ENCODE results near the gene CCPG1. TPM values are rescaled to one million over a fixed set of nuclear protein-coding genes. Genes with fewer than 3 reads are reported as not detected.
"Not testable (repeated sequence)": the region's sequence is repeated elsewhere in the genome, so short reads cannot be mapped to it uniquely, and the experiment has no call there.

The CCPG1 gene, protein sequence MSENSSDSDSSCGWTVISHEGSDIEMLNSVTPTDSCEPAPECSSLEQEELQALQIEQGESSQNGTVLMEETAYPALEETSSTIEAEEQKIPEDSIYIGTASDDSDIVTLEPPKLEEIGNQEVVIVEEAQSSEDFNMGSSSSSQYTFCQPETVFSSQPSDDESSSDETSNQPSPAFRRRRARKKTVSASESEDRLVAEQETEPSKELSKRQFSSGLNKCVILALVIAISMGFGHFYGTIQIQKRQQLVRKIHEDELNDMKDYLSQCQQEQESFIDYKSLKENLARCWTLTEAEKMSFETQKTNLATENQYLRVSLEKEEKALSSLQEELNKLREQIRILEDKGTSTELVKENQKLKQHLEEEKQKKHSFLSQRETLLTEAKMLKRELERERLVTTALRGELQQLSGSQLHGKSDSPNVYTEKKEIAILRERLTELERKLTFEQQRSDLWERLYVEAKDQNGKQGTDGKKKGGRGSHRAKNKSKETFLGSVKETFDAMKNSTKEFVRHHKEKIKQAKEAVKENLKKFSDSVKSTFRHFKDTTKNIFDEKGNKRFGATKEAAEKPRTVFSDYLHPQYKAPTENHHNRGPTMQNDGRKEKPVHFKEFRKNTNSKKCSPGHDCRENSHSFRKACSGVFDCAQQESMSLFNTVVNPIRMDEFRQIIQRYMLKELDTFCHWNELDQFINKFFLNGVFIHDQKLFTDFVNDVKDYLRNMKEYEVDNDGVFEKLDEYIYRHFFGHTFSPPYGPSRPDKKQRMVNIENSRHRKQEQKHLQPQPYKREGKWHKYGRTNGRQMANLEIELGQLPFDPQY
- total RNA-seq: 49.3 and 72.2 TPM in 2 replicates

DNA sequence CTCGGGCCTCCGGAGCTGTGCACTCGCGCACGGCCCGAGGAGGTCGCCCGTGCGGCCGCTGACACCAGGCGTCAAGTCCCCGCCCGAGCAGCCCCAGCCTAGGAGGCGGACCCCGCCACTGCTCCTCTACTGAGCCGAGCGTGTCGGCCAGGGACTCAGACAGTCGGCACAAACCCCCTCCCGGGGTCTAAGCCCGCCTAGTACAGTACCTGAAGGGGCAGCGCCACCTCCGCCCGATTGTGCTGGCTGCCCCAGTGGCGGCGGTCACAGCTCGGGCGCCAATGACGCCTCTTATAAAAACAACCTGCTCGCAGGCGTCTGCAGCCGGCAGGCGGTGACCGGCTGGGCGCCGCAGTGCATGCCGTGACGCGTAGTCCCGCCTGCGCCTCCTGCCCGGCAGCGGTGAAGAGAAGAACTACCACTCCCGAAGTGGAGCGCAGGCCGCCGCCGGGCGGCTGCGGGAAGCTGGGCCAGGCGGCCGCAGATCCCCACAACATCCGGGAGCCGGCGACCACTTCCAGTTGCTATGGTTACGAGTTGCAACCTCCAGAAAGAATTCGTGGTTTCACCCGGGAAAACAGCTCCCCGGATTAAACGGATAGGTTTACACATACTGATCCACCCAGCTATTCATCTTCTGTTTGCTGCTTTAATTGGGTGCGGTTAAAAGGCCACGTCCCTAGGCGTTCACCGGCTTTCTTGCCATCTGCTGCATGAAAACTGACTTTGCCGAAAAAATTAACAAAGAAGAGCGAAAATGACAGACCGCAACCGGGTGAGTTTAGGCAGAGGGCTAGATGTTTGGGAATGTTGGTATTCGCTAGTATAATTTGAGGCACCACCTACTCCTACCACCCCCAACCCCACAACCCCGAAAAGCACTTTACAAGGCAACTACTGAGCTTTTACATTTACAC lies at the start of gene CCPG1, which contains the start of gene PIERCE2:
TSS of gene CCPG1 (minus strand) at position 348 of the 917 bp plus-strand sequence. CDS start 18,935 bp downstream, outside the sequence.
TSS of gene PIERCE2 (plus strand) at position 484 of the 917 bp plus-strand sequence. CDS start at position 758, 274 bp downstream.
- peak; percentile 72 for DNase-seq (ENCODE audit: low read depth, low spot score)

GRCh38 chr15:55457401-55458022 lies 49.4 kb upstream of the CCPG1 start:
- DNase-seq (ENCODE audit: low read depth, low spot score): no peak

DNA sequence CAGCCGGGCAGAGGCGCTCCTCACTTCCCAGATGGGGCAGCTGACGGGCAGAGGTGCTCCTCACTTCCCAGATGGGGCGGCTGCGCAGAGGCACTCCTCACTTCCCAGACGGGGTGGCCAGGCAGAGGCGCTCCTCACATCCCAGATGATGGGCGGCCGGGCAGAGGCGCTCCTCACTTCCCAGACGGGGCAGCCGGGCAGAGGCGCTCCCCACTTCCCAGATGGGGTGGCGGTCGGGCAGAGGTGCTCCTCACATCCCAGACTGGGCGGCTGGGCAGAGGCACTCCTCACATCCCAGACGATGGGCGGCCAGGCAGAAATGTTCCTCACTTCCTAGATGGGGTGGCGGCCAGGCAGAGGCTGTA lies 38.9 kb upstream of the CCPG1 start:
- DNase-seq (ENCODE audit: low read depth, low spot score): not testable (repeated sequence)

GRCh38 chr15:55446379-55447029 lies 38.3 kb upstream of the CCPG1 start:
- not testable (repeated sequence) for DNase-seq (ENCODE audit: low read depth, low spot score)

DNA sequence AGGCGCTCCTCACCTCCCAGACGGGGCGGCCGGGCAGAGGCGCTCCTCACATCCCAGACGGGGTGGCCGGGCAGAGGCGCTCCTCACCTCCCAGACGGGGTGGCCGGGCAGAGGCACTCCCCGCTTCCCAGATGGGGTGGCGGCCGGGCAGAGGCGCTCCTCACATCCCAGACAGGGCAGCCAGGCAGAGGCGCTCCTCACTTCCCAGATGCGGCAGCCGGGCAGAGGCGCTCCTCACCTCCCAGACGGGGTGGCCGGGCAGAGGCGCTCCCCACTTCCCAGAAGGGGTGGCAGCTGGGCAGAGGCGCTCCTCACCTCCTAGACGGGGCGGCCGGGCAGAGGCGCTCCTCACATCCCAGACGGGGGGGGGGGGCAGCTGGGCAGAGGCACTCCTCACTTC lies 37.8 kb upstream of the CCPG1 start:
- not testable (repeated sequence) for DNase-seq (ENCODE audit: low read depth, low spot score)

DNA sequence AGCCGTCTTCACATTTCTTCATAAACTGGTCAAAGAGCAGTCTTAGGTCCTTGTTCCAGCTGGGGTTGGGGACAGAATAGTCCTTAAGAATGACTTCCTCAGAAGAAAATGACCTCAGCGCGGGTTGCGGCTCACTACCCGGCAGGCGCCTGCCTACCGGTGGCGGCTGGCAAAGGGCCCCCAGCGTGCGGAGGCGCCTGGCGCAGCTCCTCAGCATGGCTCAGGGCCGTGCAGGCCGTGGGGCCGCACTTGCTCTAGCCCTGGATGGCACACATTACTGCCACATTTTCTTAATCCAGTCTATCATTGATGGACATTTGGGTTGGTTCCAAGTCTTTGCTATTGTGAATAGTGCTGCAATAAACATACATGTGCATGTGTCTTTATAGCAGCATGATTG lies 35.0 kb upstream of the CCPG1 start:
- not testable (repeated sequence) for DNase-seq (ENCODE audit: low read depth, low spot score)

DNA sequence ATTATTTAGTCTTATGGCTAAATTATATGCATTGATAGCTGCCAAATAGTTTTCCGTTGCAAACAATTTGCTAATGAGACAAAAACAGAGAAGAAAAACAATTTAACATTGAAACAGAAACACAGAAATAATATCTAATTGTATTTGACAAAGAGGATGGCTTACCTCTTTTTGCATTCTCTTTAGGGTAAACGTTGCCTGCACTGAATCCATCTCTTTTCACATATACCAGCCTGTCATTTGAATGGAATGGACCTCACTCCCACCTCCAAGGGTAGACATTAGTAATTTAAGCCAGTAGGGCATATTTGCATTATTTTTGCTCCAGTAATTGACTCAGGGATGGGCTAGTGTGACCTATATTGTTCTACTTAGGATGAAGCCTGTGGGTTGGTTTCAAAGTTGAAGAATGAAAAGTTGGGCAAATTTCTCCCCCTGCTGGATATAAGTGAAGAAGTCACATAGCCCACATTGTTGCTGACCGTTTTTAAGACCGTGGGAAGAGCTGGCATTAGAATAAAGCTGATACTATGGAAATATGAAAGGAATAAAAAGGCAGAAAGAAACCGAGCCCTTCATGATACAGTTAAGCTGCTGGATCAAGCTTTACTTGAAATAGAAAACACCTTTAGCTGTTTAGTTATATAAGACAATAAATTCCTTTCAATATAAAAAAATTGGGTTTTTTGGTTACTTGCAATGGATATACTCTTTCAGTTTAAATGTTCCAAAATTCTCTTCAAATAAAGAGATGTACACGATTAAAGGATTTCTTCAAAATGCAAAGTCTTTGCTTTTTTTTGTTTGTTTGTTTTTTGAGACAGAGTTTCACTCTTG lies 27.0 kb upstream of the CCPG1 start:
- DNase-seq (ENCODE audit: low read depth, low spot score): peak; percentile 37

GRCh38 chr15:55422089-55422488 lies 13.9 kb upstream of the CCPG1 start:
- no peak for DNase-seq (ENCODE audit: low read depth, low spot score)

DNA sequence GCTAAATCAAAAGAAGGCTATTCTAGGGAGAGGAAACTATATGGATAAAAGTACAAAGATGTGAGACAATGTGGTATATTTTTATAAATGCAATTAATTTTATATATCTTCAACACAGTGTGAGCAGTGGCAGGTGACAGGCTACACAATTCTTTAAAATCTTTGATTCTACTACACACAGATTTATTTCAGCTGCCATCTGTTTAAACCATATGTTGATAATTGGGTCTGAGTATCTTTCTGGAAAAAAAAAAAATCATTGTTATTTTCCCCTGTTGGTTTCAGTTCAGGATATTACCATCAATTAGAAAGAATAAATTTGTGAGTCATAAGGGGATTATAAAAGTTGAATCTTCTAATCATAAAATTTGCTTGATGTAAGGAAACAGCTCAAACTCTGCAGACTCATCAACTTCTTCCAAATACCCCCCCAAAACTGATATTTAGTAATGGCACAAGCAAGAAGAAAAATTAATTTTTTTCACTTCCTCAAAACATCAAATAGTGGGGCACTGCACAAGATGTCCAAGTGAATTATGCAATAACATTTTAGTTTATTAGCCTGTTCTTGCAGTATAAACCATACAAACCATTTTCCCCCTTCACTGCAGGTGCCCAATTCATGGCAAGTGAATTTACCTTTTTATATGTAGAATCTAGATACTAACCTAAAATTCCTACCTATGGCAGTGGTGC lies 12.2 kb upstream of the CCPG1 start:
- no peak for DNase-seq (ENCODE audit: low read depth, low spot score)

GRCh38 chr15:55417678-55418077 lies 9.5 kb upstream of the CCPG1 start:
- not testable (repeated sequence) for DNase-seq (ENCODE audit: low read depth, low spot score)

GRCh38 chr15:55408976-55409375 lies 817 bp upstream of the CCPG1 start:
- DNase-seq (ENCODE audit: low read depth, low spot score): not testable (repeated sequence)

DNA sequence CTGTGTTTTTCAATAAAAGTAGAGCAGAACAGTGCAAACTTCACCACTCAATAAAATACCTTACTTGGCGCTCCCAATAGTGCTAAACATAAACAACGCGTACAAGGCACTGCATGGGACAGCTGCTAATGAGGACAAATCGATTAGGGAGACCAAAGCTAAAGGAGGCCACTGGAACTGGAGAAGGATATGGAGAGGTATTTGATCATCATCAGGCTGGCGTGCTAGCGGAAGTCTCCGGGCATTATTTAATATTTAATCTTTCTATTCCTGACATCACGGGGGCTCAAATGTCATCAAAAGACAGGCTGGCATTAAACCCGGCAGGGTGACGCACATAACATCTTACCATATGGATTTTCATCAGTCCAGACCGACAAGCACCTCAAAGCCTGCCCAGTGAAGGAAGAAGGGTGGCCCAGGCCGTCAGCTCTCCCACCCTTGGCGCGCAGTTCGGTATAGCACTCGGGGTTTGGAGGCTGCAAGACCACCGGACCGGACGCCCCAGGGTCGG lies 604 bp downstream of the CCPG1 start:
- no peak for DNase-seq (ENCODE audit: low read depth, low spot score)

GRCh38 chr15:55403531-55403930 lies 4.6 kb downstream of the CCPG1 start:
- no peak for DNase-seq (ENCODE audit: low read depth, low spot score)

- no peak for DNase-seq (ENCODE audit: low read depth, low spot score)
Observed at GRCh38 chr15:55402707-55403106, 5.5 kb downstream of the CCPG1 start.

- DNase-seq (ENCODE audit: low read depth, low spot score): no peak
Observed at GRCh38 chr15:55401786-55402246, 6.3 kb downstream of the CCPG1 start.

- not testable (repeated sequence) for DNase-seq (ENCODE audit: low read depth, low spot score)
Observed at GRCh38 chr15:55400050-55400449, 8.1 kb downstream of the CCPG1 start.

DNA sequence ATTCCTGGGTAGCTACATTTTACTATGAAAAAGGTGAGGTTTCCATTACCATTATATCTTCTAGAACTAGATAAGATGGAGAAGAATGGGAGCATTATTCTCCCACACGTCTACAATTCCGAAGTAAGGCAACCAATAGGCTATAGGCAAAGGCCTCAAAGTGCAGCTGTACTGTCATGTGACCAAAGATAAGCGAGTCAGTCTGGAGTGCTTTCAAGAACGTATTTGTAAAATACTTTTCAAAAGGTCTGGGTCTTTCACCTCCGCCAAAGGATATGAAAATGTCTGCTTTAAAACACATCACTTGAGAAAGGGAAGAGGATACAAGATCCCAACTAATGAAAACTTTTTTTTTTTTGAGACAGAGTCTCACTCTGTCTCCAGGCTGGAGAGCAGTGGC lies 9.9 kb downstream of the CCPG1 start:
- no peak for DNase-seq (ENCODE audit: low read depth, low spot score)

DNA sequence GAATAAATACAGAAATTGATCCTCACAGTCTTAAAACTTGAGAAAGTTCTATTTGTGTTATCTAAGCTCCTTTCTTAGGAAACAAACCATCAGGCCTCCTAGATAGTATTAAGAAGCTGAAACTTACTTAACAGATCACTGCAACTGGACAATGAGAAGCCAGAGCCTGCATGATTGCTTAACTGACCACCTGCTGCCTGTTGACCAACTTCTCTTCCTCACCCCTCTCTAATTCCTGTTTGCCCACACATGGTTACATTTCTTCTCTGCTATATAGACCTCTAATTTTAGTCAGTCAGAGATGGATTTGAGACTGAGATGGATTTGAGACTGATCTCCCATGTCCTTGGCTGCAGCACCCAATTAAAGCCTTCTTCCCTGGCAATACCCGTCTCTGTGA lies 13.5 kb downstream of the CCPG1 start:
- no peak for DNase-seq (ENCODE audit: low read depth, low spot score)

DNA sequence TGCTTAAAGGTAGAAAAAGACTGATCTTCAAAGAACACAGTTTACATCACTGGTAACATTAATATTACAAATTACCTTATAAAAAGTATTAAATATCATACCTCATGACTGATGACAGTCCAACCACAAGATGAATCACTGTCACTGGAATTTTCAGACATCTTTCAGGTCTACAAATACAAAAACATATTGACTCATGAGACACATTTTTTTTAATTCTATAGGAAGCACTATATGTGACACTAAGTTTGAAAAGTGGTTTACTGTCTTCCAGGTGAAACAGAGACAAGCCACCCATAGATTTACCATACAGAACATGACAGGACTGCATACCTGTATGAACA lies 18.9 kb downstream of the CCPG1 start:
- no peak for DNase-seq (ENCODE audit: low read depth, low spot score)
